NCI-H226 (cell line): ENCODE measurements around the gene ZNF419.

ENCODE experiments used
- DNase-seq: peaks from one replicate; pipeline ENCODE4 v3.0.0-alpha.2; 2015

ZNF419 gene

DNA sequence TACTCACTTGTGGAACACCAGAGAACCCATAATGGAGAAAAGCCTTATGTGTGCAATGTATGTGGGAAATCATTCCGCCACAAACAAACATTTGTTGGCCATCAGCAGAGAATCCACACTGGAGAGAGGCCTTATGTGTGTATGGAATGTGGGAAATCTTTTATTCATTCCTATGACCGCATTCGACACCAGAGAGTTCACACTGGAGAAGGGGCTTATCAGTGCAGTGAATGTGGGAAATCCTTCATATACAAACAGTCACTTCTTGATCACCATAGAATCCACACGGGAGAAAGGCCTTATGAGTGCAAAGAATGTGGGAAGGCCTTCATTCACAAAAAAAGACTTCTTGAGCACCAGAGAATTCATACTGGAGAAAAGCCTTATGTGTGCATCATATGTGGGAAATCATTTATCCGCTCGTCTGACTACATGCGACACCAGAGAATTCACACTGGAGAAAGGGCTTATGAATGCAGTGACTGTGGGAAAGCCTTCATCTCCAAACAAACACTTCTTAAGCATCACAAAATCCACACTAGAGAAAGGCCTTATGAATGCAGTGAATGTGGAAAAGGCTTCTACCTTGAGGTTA, 50.5 kb downstream of the ZNF419 start:
- DNase-seq = no peak
